Measurements from ENCODE around the gene SMAD1.

The SMAD1 gene

GRCh38 chr4:145536044-145536443 is 54.4 kb downstream of the SMAD1 start:
- no peak for TF ChIP-seq JUND (IDR thresholded peaks at IDR 0.05; ENCODE audit: low read depth)
- in situ Hi-C loops (cut with HindIII; ENCODE audit: low pct_unique_long_range_greater_than_20kb, low sequenced_read_pairs) = no loop called here
- DNase-seq (ENCODE audit: low read depth in 1 of 2, low spot score in 1 of 2) = no peak

GRCh38 chr4:145538596-145538995 is 56.9 kb downstream of the SMAD1 start:
- in situ Hi-C loops (cut with HindIII; ENCODE audit: low pct_unique_long_range_greater_than_20kb, low sequenced_read_pairs) = no loop called here
- no peak for DNase-seq (ENCODE audit: low read depth in 1 of 2, low spot score in 1 of 2)
- no peak for TF ChIP-seq JUND (IDR thresholded peaks at IDR 0.05; ENCODE audit: low read depth)

GRCh38 chr4:145539671-145540070 is 58.0 kb downstream of the SMAD1 start:
- DNase-seq (ENCODE audit: low read depth in 1 of 2, low spot score in 1 of 2) = no peak
- in situ Hi-C loops (cut with HindIII; ENCODE audit: low pct_unique_long_range_greater_than_20kb, low sequenced_read_pairs) = no loop called here
- no peak for TF ChIP-seq JUND (IDR thresholded peaks at IDR 0.05; ENCODE audit: low read depth)

GRCh38 chr4:145540235-145540634 is 58.6 kb downstream of the SMAD1 start:
- TF ChIP-seq JUND (IDR thresholded peaks at IDR 0.05; ENCODE audit: low read depth) = no peak
- in situ Hi-C loops (cut with HindIII; ENCODE audit: low pct_unique_long_range_greater_than_20kb, low sequenced_read_pairs) = no loop called here
- DNase-seq (ENCODE audit: low read depth in 1 of 2, low spot score in 1 of 2) = no peak

GRCh38 chr4:145541346-145541745 is 59.7 kb downstream of the SMAD1 start:
- DNase-seq (ENCODE audit: low read depth in 1 of 2, low spot score in 1 of 2) = no peak
- in situ Hi-C loops (cut with HindIII; ENCODE audit: low pct_unique_long_range_greater_than_20kb, low sequenced_read_pairs) = no loop called here

GRCh38 chr4:145545031-145545430 is 63.4 kb downstream of the SMAD1 start:
- no peak for DNase-seq (ENCODE audit: low read depth in 1 of 2, low spot score in 1 of 2)
- TF ChIP-seq JUND (IDR thresholded peaks at IDR 0.05; ENCODE audit: low read depth) = no peak
- in situ Hi-C loops (cut with HindIII; ENCODE audit: low pct_unique_long_range_greater_than_20kb, low sequenced_read_pairs) = no loop called here

More at GRCh38 chr4:145541346-145541745, 59.7 kb downstream of the SMAD1 start:
- TF ChIP-seq JUND (IDR thresholded peaks at IDR 0.05; ENCODE audit: low read depth) = no peak

- no peak for TF ChIP-seq JUND (IDR thresholded peaks at IDR 0.05; ENCODE audit: low read depth)
- DNase-seq (ENCODE audit: low read depth in 1 of 2, low spot score in 1 of 2) = peak in 1 of 2 experiments; percentile 43
- in situ Hi-C loops (cut with HindIII; ENCODE audit: low pct_unique_long_range_greater_than_20kb, low sequenced_read_pairs) = no loop called here
These were observed 64.0 kb downstream of the SMAD1 start for GRCh38 chr4:145545538-145546174.

- in situ Hi-C loops (cut with HindIII; ENCODE audit: low pct_unique_long_range_greater_than_20kb, low sequenced_read_pairs) = no loop called here
- no peak for TF ChIP-seq JUND (IDR thresholded peaks at IDR 0.05; ENCODE audit: low read depth)
- DNase-seq (ENCODE audit: low read depth in 1 of 2, low spot score in 1 of 2) = no peak
These were observed 64.7 kb downstream of the SMAD1 start for GRCh38 chr4:145546175-145546915.

- TF ChIP-seq JUND (IDR thresholded peaks at IDR 0.05; ENCODE audit: low read depth) = no peak
- DNase-seq (ENCODE audit: low read depth in 1 of 2, low spot score in 1 of 2) = no peak
- in situ Hi-C loops (cut with HindIII; ENCODE audit: low pct_unique_long_range_greater_than_20kb, low sequenced_read_pairs) = no loop called here
These were observed 70.0 kb downstream of the SMAD1 start for GRCh38 chr4:145551660-145552059.

GRCh38 chr4:145552181-145552822 is 70.6 kb downstream of the SMAD1 start:
- DNase-seq (ENCODE audit: low read depth in 1 of 2, low spot score in 1 of 2) = no peak
- no peak for TF ChIP-seq JUND (IDR thresholded peaks at IDR 0.05; ENCODE audit: low read depth)
- in situ Hi-C loops (cut with HindIII; ENCODE audit: low pct_unique_long_range_greater_than_20kb, low sequenced_read_pairs) = no loop called here

- TF ChIP-seq JUND (IDR thresholded peaks at IDR 0.05; ENCODE audit: low read depth) = no peak
- in situ Hi-C loops (cut with HindIII; ENCODE audit: low pct_unique_long_range_greater_than_20kb, low sequenced_read_pairs) = no loop called here
- DNase-seq (ENCODE audit: low read depth in 1 of 2, low spot score in 1 of 2) = no peak
These were observed 71.7 kb downstream of the SMAD1 start for GRCh38 chr4:145553375-145553774.

- peak in 1 of 2 experiments; percentile 11 for DNase-seq (ENCODE audit: low read depth in 1 of 2, low spot score in 1 of 2)
- in situ Hi-C loops (cut with HindIII; ENCODE audit: low pct_unique_long_range_greater_than_20kb, low sequenced_read_pairs) = no loop called here
- no peak for TF ChIP-seq JUND (IDR thresholded peaks at IDR 0.05; ENCODE audit: low read depth)
These were observed 73.0 kb downstream of the SMAD1 start for GRCh38 chr4:145554691-145555090.

GRCh38 chr4:145557720-145558119 is 76.1 kb downstream of the SMAD1 start:
- DNase-seq (ENCODE audit: low read depth in 1 of 2, low spot score in 1 of 2) = peak in 1 of 2 experiments; percentile 58
- TF ChIP-seq JUND (IDR thresholded peaks at IDR 0.05; ENCODE audit: low read depth) = no peak
- in situ Hi-C loops (cut with HindIII; ENCODE audit: low pct_unique_long_range_greater_than_20kb, low sequenced_read_pairs) = no loop called here

All from T47D (cell line).